CMK (cell line): ENCODE measurements around the gene ELF1.
"Not testable (repeated sequence)": the region's sequence is repeated elsewhere in the genome, so short reads cannot be mapped to it uniquely, and the experiment has no call there.

Experiments used
- DNase-seq: peaks from one replicate; pipeline ENCODE4 v3.0.0-alpha.2; 2010; ENCODE audit warnings: low read depth

ELF1 gene

GRCh38 chr13:41040584-41041334, 21.6 kb upstream of the ELF1 start:
- no peak for DNase-seq

- no peak for DNase-seq
Measured at GRCh38 chr13:41039746-41040145, 20.6 kb upstream of the ELF1 start.

GRCh38 chr13:41036557-41036956, 17.4 kb upstream of the ELF1 start:
- not testable (repeated sequence) for DNase-seq

- DNase-seq, result no peak
Measured at GRCh38 chr13:41034881-41035280, 15.8 kb upstream of the ELF1 start.

GRCh38 chr13:41034382-41034781, 15.3 kb upstream of the ELF1 start:
- no peak for DNase-seq

GRCh38 chr13:41032691-41033376, 13.7 kb upstream of the ELF1 start:
- DNase-seq, result no peak

GRCh38 chr13:41029629-41030028, 10.5 kb upstream of the ELF1 start:
- no peak for DNase-seq

- DNase-seq, result no peak
Measured at GRCh38 chr13:41028051-41028450, 8.9 kb upstream of the ELF1 start.

- no peak for DNase-seq
Measured at GRCh38 chr13:41026788-41027187, 7.7 kb upstream of the ELF1 start.

GRCh38 chr13:41025518-41025917, 6.4 kb upstream of the ELF1 start:
- no peak for DNase-seq

- no peak for DNase-seq
Measured at GRCh38 chr13:41019578-41020347, 647 bp upstream of the ELF1 start.

GRCh38 chr13:41018602-41018948, 541 bp downstream of the ELF1 start:
- DNase-seq, result no peak

GRCh38 chr13:41017817-41018601, 1.1 kb downstream of the ELF1 start:
- DNase-seq, result no peak

GRCh38 chr13:41017159-41017558, 2.0 kb downstream of the ELF1 start:
- DNase-seq, result no peak

- DNase-seq, result no peak
Measured at GRCh38 chr13:41015920-41016319, 3.2 kb downstream of the ELF1 start.

GRCh38 chr13:41013835-41014234, 5.3 kb downstream of the ELF1 start:
- no peak for DNase-seq

GRCh38 chr13:41012536-41012935, 6.6 kb downstream of the ELF1 start:
- DNase-seq, result no peak

- no peak for DNase-seq
Measured at GRCh38 chr13:41011382-41011956, 7.6 kb downstream of the ELF1 start.

- no peak for DNase-seq
Measured at GRCh38 chr13:41008349-41008980, 10.7 kb downstream of the ELF1 start.

- no peak for DNase-seq
Measured at GRCh38 chr13:41007744-41008128, 11.4 kb downstream of the ELF1 start.

- no peak for DNase-seq
Measured at GRCh38 chr13:41006978-41007743, 12.0 kb downstream of the ELF1 start.
